GM12875 (cell line): ENCODE results near the gene TRIO.

ENCODE experiments used
- H3K4me3 ChIP-seq: one replicate; pipeline ENCODE4 v1.5.1; 2011; ENCODE audit warnings: low read depth, low read length, control low read depth
- TF ChIP-seq, protein P1 (sequence below): IDR thresholded peaks from 2 replicates; pipeline ENCODE4 v1.5.1; 2011; ENCODE audit warnings: low read depth, mild to moderate bottlenecking, control low read depth, inconsistent platforms, low read length, moderate library complexity, borderline replicate concordance; ENCODE audit not compliant: insufficient read depth

The TRIO gene

GRCh38 chr5:14133394-14133793, 9.7 kb upstream of the TRIO start:
- TF ChIP-seq, protein P1, sequence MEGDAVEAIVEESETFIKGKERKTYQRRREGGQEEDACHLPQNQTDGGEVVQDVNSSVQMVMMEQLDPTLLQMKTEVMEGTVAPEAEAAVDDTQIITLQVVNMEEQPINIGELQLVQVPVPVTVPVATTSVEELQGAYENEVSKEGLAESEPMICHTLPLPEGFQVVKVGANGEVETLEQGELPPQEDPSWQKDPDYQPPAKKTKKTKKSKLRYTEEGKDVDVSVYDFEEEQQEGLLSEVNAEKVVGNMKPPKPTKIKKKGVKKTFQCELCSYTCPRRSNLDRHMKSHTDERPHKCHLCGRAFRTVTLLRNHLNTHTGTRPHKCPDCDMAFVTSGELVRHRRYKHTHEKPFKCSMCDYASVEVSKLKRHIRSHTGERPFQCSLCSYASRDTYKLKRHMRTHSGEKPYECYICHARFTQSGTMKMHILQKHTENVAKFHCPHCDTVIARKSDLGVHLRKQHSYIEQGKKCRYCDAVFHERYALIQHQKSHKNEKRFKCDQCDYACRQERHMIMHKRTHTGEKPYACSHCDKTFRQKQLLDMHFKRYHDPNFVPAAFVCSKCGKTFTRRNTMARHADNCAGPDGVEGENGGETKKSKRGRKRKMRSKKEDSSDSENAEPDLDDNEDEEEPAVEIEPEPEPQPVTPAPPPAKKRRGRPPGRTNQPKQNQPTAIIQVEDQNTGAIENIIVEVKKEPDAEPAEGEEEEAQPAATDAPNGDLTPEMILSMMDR: no peak

DNA sequence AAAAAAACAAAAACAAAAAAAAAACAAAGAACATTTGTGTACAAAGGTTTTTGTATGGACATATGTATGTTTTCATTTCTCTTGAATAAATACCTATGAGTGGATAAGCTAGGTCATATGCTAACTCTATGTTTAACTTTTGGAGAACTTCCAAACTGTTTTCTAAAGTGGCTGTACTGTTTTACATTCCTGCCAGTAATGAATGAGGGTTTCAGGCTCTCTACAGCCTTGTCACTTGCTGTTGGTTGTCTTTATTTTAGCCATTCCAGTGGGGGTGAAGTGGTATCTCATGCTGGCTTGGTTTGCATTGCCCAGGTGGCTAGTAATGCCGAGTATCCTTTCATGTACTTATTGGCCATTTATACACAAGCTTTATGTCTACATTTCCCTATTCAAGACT, 9.1 kb upstream of the TRIO start:
- no peak overlapping the region for H3K4me3 ChIP-seq
- TF ChIP-seq, protein P1: no peak

More at GRCh38 chr5:14133394-14133793, 9.7 kb upstream of the TRIO start:
- no peak overlapping the region for H3K4me3 ChIP-seq

DNA sequence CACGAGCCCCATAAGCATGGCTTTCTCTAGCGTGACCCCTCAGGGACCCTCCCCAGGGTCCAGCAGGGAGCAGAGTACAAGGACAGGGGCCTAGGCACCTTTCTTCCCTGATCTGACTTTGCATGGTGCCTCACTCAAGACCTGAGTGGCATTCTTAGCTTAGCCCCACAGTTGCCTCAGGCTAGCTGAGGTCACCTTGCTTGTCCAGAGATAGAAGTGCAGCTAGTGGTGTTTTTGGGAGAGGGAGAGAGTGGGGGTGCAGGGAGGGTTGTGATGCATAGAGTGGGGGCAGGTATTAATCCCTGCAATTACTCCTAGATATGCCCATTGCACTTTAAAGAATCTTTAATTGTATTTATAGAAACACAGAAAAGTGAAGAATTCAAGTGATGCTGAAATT, 8.4 kb upstream of the TRIO start:
- H3K4me3 ChIP-seq: no peak overlapping the region
- TF ChIP-seq, protein P1: no peak

DNA sequence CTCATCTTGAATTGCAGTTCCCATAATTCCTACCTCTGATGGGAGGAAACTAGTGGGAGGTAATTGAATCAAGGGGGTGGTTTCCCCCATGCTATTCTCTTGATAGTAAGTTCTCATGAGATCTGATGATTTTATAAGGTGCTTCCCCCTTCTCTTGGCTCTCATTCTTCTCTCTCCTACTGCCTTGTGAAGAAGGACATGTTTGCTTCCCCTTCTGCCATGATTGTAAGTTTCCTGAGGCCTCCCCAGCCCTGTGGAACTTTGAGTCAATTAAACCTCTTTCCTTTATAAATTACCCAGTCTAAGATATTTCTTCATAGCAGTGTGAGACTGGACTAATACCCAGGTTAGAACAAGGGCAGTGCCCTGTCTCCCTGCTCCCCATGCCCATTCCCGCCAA, 7.5 kb upstream of the TRIO start:
- H3K4me3 ChIP-seq: no peak overlapping the region
- TF ChIP-seq, protein P1: no peak

DNA sequence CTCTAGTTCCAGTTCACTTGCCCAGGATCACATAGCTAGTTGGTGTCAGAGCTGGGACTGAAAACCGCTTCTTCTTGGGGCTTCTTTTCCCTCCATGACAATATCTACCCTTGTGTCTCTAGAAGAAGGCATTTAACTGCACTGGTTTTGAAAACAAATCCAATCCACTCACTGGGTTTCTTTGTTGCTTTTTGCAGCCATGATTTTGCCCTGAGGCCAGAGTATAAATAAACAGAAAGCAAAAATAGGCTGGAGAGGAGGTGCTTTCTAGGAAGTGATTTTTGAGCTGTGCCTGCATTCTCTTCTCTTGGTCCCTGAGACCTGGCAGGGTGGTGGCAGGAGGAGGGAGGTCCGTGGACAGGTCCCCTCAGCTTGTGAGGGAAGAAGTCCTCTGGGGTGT, 6.9 kb upstream of the TRIO start:
- TF ChIP-seq, protein P1: no peak

GRCh38 chr5:14138608-14139540, 4.3 kb upstream of the TRIO start:
- H3K4me3 ChIP-seq: no peak overlapping the region
- TF ChIP-seq, protein P1: no peak

More for the DNA sequence above, 6.9 kb upstream of the TRIO start:
- no peak overlapping the region for H3K4me3 ChIP-seq

DNA sequence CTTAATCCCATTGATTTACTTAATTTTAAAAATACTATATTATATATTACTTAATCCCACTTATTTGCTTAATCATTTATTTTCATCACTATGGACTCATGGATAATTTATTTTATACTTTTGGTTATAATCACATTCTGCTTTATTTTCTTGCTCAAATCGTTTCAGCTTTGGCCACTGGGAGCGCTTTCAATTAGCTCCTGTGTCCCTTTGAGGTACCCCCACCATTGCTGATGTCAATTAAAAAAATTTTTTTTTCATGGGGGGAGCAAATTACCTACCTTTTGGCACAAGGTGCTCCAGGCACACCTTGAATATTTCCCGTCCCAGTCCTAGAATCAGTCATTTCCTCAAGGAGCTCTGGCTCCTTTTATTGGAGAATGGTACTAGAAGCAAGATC, 1.4 kb upstream of the TRIO start:
- TF ChIP-seq, protein P1: no peak
- H3K4me3 ChIP-seq: no peak overlapping the region
